ENCODE results near the gene COL23A1.

- TF ChIP-seq CTCF (conservative IDR thresholded peaks at IDR 0.05 in 1 of 2, IDR thresholded peaks at IDR 0.05 in 1 of 2; ENCODE audit: low read depth in 1 of 2, low read length in 2 of 2), result no peak
- TF ChIP-seq EZH2 (IDR thresholded peaks at IDR 0.05; ENCODE audit: low read length, missing control alignments), result no peak
These were observed 228.3 kb downstream of the COL23A1 start for GRCh38 chr5:178361657-178362445.

Data from fibroblast of lung (primary cell).